K562 (cell line): Measurements from ENCODE around the gene PANX1. TPM values are rescaled to one million over a fixed set of nuclear protein-coding genes. Genes with fewer than 3 reads are reported as not detected.

ENCODE experiments used
- CHD1 ChIP-seq: fragments of 200-600 bp; sonication (generic); IDR thresholded peaks from one replicate; pipeline ENCODE4 v1.6.1; 2012; ENCODE audit warnings: mild to moderate bottlenecking, moderate library complexity, low read length, inconsistent platforms
- DNMT1 ChIP-seq: fragments of 450-650 bp; IDR thresholded peaks from 2 replicates; pipeline ENCODE4 v1.6.1; 2016; ENCODE audit warnings: antibody characterized with exemption, mild to moderate bottlenecking
- POLR2G ChIP-seq: fragments of 200-400 bp; formaldehyde crosslinking; IDR thresholded peaks from 2 replicates; pipeline ENCODE4 v1.6.1; 2017; ENCODE audit warnings: low read depth, mild to moderate bottlenecking, antibody characterized with exemption, low read length, moderate library complexity
- RBBP5 ChIP-seq: fragments of 200-600 bp; sonication (generic); IDR thresholded peaks from 2 replicates; pipeline ENCODE4 v1.6.1; 2012; ENCODE audit warnings: borderline replicate concordance, mild to moderate bottlenecking, low read length, control low read depth, inconsistent platforms; ENCODE audit not compliant: insufficient read depth, poor library complexity, severe bottlenecking
- STAT5A ChIP-seq: IDR thresholded peaks from 2 replicates; pipeline ENCODE4 v1.6.1; 2012; ENCODE audit warnings: low read length, inconsistent platforms, borderline replicate concordance
- ZNF785 ChIP-seq: fragments of 250-450 bp; sonication (Bioruptor Pico); IDR thresholded peaks from 2 replicates; pipeline ENCODE4 v1.4.0; 2020; ENCODE audit warnings: mild to moderate bottlenecking
- polyA plus RNA-seq, 8 experiments: library from polyadenylated mRNA; depleted of rRNA in 4 of 8; stranded (reverse) in 5 of 8; unstranded in 3 of 8; fragments of >200 nt; fragmentation: Nextera tagmentation in 2 of 8; fragmentation: Illumina TruSeq in 1 of 8; extraction: Ambion mirVana in 2 of 8; extraction: Trizol in 1 of 8; gene quantifications; 2 replicates each; pipeline versions ENCODE4 v1.2.1 to v1.2.3, GENCODE V29; 2011 to 2014; ENCODE audit warnings: inconsistent platforms in 1 of 8, missing spikeins in 1 of 8
- total RNA-seq, 7 experiments: library from RNA; depleted of rRNA in 6 of 7; stranded (reverse); fragments of >200 nt in 6 of 7; fragmentation: Illumina TruSeq in 2 of 7; extraction: Trizol in 2 of 7; gene quantifications; 2 replicates each; pipeline versions ENCODE4 v1.2.1 to v1.2.3, GENCODE V29; 2011 to 2021; ENCODE audit warnings: low replicate concordance in 1 of 7
- TF ChIP-seq, protein P1 (sequence below): sonication (generic); formaldehyde crosslinking; IDR thresholded peaks from 2 replicates; pipeline ENCODE4 v1.8.0; 2023; ENCODE audit warnings: mild to moderate bottlenecking, missing genetic modification reagents
- TF ChIP-seq, protein P2 (sequence below), 2 experiments: fragments of 450-650 bp; IDR thresholded peaks; 2 replicates each; pipeline ENCODE4 v1.6.1; 2016
- TF ChIP-seq, protein P3 (sequence below): fragments of 450-650 bp; conservative IDR thresholded peaks from 2 replicates; pipeline ENCODE4 v1.6.1; 2016; ENCODE audit warnings: missing genetic modification characterization, low read depth, mild to moderate bottlenecking, control low read depth, missing compliant biosample characterization

PANX1 gene
- total and polyA plus RNA-seq, 9 of the 15 experiments (the other 6 are each of a cell fraction or from before 2014, with no cell fraction given) = 1.9 to 14.8 (median 10.1) TPM

DNA sequence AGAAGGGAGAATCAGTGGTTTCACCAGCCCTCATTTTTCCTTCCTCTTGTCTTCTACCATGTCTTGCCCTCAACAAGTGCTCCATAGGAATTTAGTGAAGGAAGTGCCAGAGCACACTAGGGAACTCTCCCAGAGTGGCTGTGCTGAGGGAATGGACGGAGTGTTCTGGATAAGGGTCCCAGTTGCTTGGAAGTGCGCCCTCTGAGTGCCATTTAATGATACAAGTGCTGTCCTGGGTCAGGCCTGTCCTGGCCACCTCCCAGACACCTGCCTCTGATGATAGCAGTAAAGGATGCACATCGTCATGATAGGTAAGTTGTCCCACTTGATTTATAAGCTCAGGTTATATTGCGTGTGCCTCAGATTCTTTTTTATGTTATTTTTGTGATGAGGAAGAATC is 5.1 kb downstream of the PANX1 start (continued):
- TF ChIP-seq, protein P1, sequence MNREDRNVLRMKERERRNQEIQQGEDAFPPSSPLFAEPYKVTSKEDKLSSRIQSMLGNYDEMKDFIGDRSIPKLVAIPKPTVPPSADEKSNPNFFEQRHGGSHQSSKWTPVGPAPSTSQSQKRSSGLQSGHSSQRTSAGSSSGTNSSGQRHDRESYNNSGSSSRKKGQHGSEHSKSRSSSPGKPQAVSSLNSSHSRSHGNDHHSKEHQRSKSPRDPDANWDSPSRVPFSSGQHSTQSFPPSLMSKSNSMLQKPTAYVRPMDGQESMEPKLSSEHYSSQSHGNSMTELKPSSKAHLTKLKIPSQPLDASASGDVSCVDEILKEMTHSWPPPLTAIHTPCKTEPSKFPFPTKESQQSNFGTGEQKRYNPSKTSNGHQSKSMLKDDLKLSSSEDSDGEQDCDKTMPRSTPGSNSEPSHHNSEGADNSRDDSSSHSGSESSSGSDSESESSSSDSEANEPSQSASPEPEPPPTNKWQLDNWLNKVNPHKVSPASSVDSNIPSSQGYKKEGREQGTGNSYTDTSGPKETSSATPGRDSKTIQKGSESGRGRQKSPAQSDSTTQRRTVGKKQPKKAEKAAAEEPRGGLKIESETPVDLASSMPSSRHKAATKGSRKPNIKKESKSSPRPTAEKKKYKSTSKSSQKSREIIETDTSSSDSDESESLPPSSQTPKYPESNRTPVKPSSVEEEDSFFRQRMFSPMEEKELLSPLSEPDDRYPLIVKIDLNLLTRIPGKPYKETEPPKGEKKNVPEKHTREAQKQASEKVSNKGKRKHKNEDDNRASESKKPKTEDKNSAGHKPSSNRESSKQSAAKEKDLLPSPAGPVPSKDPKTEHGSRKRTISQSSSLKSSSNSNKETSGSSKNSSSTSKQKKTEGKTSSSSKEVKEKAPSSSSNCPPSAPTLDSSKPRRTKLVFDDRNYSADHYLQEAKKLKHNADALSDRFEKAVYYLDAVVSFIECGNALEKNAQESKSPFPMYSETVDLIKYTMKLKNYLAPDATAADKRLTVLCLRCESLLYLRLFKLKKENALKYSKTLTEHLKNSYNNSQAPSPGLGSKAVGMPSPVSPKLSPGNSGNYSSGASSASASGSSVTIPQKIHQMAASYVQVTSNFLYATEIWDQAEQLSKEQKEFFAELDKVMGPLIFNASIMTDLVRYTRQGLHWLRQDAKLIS (CRISPR knock-in tag) = no peak
- TF ChIP-seq RBBP5 (no peak), CHD1 (no peak), POLR2G (no peak), DNMT1 (no peak), STAT5A (no peak), ZNF785 (CRISPR knock-in tag) (no peak)
- TF ChIP-seq, protein P2, sequence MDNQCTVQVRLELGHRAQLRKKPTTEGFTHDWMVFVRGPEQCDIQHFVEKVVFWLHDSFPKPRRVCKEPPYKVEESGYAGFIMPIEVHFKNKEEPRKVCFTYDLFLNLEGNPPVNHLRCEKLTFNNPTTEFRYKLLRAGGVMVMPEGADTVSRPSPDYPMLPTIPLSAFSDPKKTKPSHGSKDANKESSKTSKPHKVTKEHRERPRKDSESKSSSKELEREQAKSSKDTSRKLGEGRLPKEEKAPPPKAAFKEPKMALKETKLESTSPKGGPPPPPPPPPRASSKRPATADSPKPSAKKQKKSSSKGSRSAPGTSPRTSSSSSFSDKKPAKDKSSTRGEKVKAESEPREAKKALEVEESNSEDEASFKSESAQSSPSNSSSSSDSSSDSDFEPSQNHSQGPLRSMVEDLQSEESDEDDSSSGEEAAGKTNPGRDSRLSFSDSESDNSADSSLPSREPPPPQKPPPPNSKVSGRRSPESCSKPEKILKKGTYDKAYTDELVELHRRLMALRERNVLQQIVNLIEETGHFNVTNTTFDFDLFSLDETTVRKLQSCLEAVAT (IDR thresholded peaks at IDR 0.05) = no peak
- TF ChIP-seq, protein P3, sequence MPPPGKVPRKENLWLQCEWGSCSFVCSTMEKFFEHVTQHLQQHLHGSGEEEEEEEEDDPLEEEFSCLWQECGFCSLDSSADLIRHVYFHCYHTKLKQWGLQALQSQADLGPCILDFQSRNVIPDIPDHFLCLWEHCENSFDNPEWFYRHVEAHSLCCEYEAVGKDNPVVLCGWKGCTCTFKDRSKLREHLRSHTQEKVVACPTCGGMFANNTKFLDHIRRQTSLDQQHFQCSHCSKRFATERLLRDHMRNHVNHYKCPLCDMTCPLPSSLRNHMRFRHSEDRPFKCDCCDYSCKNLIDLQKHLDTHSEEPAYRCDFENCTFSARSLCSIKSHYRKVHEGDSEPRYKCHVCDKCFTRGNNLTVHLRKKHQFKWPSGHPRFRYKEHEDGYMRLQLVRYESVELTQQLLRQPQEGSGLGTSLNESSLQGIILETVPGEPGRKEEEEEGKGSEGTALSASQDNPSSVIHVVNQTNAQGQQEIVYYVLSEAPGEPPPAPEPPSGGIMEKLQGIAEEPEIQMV = no peak
